ENCODE measurements around the gene HS1BP3. TPM values are rescaled to one million over a fixed set of nuclear protein-coding genes. Genes with fewer than 3 reads are reported as not detected.

Gene HS1BP3
- total RNA-seq, 1 experiment from 2014 or later: 16.2 TPM

DNA sequence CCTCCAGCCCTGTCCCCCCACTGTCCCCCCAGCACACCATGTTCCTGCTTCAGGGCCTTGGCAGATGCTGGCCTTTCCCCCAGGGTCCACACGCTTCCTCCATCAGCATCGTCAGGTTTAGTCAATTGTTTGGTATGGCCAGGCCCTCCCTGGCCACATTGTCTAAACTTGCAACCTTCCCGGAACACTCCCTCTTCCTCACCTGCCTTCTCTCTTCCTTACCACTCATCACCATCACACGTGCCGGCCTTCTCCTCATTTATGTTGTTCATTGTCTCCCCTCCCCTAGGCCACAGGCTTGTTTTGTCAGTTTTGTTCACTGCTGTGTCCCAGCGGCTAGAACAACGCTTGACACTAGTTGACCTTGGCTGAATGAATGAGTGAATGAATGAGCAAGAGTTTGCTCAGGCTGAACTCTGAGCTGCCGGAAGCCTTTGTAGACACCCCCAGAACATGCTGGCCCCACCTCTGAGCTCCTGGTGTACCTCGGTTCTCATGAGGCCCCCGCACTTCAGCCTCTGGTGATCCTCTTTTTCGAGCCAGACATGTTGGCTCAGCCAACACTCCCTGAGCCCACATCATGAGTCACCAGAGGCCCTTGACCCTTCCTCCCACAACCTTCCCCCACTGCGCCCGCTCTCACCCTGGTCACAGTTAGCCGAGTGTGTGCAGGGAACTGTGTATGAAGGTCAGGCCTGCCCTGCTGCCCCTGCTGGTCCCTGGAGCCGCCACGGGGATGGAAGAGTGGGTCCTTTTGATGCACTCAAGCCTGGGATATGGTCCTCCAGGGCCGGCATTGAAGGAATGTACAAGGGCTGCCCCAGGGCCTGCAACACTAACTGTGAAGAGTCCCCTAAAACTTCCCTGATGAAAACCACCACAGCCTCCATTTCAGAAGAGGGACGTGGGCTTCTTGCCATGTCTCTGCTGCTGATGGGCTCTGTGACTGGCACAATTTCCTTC is 57.5 kb downstream of the HS1BP3 start:
- TF ChIP-seq, protein P1, sequence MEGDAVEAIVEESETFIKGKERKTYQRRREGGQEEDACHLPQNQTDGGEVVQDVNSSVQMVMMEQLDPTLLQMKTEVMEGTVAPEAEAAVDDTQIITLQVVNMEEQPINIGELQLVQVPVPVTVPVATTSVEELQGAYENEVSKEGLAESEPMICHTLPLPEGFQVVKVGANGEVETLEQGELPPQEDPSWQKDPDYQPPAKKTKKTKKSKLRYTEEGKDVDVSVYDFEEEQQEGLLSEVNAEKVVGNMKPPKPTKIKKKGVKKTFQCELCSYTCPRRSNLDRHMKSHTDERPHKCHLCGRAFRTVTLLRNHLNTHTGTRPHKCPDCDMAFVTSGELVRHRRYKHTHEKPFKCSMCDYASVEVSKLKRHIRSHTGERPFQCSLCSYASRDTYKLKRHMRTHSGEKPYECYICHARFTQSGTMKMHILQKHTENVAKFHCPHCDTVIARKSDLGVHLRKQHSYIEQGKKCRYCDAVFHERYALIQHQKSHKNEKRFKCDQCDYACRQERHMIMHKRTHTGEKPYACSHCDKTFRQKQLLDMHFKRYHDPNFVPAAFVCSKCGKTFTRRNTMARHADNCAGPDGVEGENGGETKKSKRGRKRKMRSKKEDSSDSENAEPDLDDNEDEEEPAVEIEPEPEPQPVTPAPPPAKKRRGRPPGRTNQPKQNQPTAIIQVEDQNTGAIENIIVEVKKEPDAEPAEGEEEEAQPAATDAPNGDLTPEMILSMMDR (conservative IDR thresholded peaks at IDR 0.05): no peak
- ChIA-PET POLR2A (ENCODE audit: unreplicated experiment) (interaction anchor here (0.6 to 1.1 kb wide), 2 partner anchors 97 to 147 kb away, joined by 4 to 13 read pairs; no protein-coding TSS in a partner anchor), CTCF (interaction anchor here (0.7 kb wide), 1 partner anchor 143 kb away, joined by 3 read pairs; no protein-coding TSS in a partner anchor)
- Histone ChIP-seq H4K20me1 (ENCODE audit: insufficient read depth) (no peaks in the 10 kb centered on the region), H3K9me3 (ENCODE audit: insufficient read depth, low read depth) (no peaks in the 10 kb centered on the region; the same call in 1 of the 2 replicates), H3K9me2 (ENCODE audit: insufficient read depth) (no peaks in the 10 kb centered on the region), H2AFZ (peak overlapping the region; percentile 56; the same call in 1 of the 2 replicates), H3K36me3 (ENCODE audit: low read depth) (no peaks in the 10 kb centered on the region), H3K27me3 (ENCODE audit: insufficient read depth, low read depth) (no peaks in the 10 kb centered on the region), H3F3A (ENCODE audit: insufficient read depth, low read depth) (peaks cover 55% of the 10 kb centered on the region), H3K79me2 (ENCODE audit: low read depth) (no peaks in the 10 kb centered on the region), H3K4me2 (peak overlapping the region; percentile 75), H3K4me1 (replicated peaks; ENCODE audit: insufficient read depth) (peaks cover 87% of the 10 kb centered on the region), H3K4me3 (peak overlapping the region; percentile 14; the same call in 1 of the 2 replicates), H3K27ac (peak overlapping the region; percentile 96)
- BruUV-seq (replicated peaks): TSS peak; percentile 66
- peak; percentile 85 to 92 for DNase-seq
- intact Hi-C loops (cut with micrococcal nuclease; ENCODE audit: unreplicated experiment): loop anchor here (1.0 kb wide), 5 partner anchors 9 to 150 kb away; no protein-coding TSS in a partner anchor

GRCh38 chr2:20592106-20593071 is 58.5 kb downstream of the HS1BP3 start:
- intact Hi-C loops (cut with micrococcal nuclease; ENCODE audit: unreplicated experiment): loop anchor here (1.0 kb wide), 5 partner anchors 8 to 149 kb away; no protein-coding TSS in a partner anchor
- CTCF ChIA-PET: interaction anchor here (0.6 kb wide), 1 partner anchor 39 kb away, joined by 13 read pairs; no protein-coding TSS in a partner anchor
- Histone ChIP-seq H2AFZ (no peak overlapping the region), H3K4me1 (replicated peaks; ENCODE audit: insufficient read depth) (peaks cover 80% of the 10 kb centered on the region), H3F3A (ENCODE audit: insufficient read depth, low read depth) (peaks cover 54% of the 10 kb centered on the region), H3K27me3 (ENCODE audit: insufficient read depth, low read depth) (no peaks in the 10 kb centered on the region), H3K4me2 (peak overlapping the region; percentile 75), H3K4me3 (no peak overlapping the region; the same call in 1 of the 2 replicates), H3K27ac (peak overlapping the region; percentile 96), H3K9me3 (ENCODE audit: insufficient read depth, low read depth) (no peaks in the 10 kb centered on the region; the same call in 1 of the 2 replicates), H3K36me3 (ENCODE audit: low read depth) (no peaks in the 10 kb centered on the region), H4K20me1 (ENCODE audit: insufficient read depth) (no peaks in the 10 kb centered on the region), H3K79me2 (ENCODE audit: low read depth) (no peaks in the 10 kb centered on the region), H3K9me2 (ENCODE audit: insufficient read depth) (no peaks in the 10 kb centered on the region)
- no peak for DNase-seq
- no TSS peak for BruUV-seq (replicated peaks)
- POLR2A ChIA-PET (ENCODE audit: unreplicated experiment): interaction anchor here (1.1 kb wide), 1 partner anchor 96 kb away, joined by 13 read pairs; no protein-coding TSS in a partner anchor
- no peak for TF ChIP-seq EZH2 (IDR thresholded peaks at IDR 0.05; ENCODE audit: low read depth)
- TF ChIP-seq, protein P1 (conservative IDR thresholded peaks at IDR 0.05): no peak

Data from PC-9 (cell line).